HepG2 (cell line): Measurements from ENCODE around the gene C1orf159. TPM values are rescaled to one million over a fixed set of nuclear protein-coding genes. Genes with fewer than 3 reads are reported as not detected.

Source experiments
- ATAC-seq: fragments of 200-7000 bp; cut with Tn5 transposase; 3 replicates; pipeline ENCODE4 v1.9.1; 2020; ENCODE audit warnings: mild to moderate bottlenecking, moderate library complexity
- BruUV-seq: library from RNA; stranded (reverse); fragments of 400-500 nt; replicated peaks from 2 replicates; lab custom pipeline; 2021; lab: Mats Ljungman, UMichigan
- CTCF ChIA-PET: fragments of 300-600 bp; formaldehyde crosslinking; extraction: SDS; loops from one replicate; lab custom pipeline; 2021; ENCODE audit warnings: low total read pairs, inconsistent platforms, low intra/inter-chr PET ratio; lab: Yijun Ruan, JAX
- POLR2A ChIA-PET: fragments of 350-600 bp; sonication (Branson Sonifier 250); formaldehyde crosslinking; loops from one replicate; lab custom pipeline; 2020; ENCODE audit warnings: antibody characterized with exemption, inconsistent platforms; lab: Yijun Ruan, JAX
- DNase-seq: peaks from one replicate; pipeline ENCODE4 v3.0.0-alpha.2; 2015; ENCODE audit warnings: low spot score
- FAIRE-seq: peaks from 3 replicates; lab custom pipeline; 2011; peaks lifted over from hg19 to GRCh38; lab: Jason Lieb, UNC
- H2AFZ ChIP-seq: one replicate; pipeline ENCODE4 v1.6.1; 2011; ENCODE audit warnings: low read length, inconsistent platforms
- H3K27ac ChIP-seq: fragments of 300-600 bp; 3 replicates; pipeline ENCODE4 v1.8.0; 2011; ENCODE audit warnings: mixed run types, mild to moderate bottlenecking, mixed read lengths, low read length, inconsistent platforms; ENCODE audit not compliant: insufficient read depth; ENCODE audit errors: extremely low read length
- H3K27me3 ChIP-seq, 2 experiments: fragments of 200-600 bp in 1 of 2; 2 replicates in 1 of 2; 3 replicates in 1 of 2; pipeline versions ENCODE4 v1.6.0 to v1.8.0; 2011; ENCODE audit warnings: low read length in 2 of 2, mild to moderate bottlenecking in 2 of 2, moderate library complexity in 2 of 2, inconsistent platforms in 1 of 2; ENCODE audit not compliant: insufficient read depth in 2 of 2, control insufficient read depth in 1 of 2
- H3K36me3 ChIP-seq, 2 experiments: fragments of 200-600 bp in 1 of 2; replicated peaks in 1 of 2; 2 replicates in 1 of 2; 3 replicates in 1 of 2; pipeline versions ENCODE4 v1.5.1 to v1.8.0; 2011; ENCODE audit warnings: low read length in 2 of 2, inconsistent platforms in 1 of 2; ENCODE audit not compliant: insufficient read depth in 2 of 2, control insufficient read depth in 1 of 2
- H3K4me1 ChIP-seq: 2 replicates; pipeline ENCODE4 v1.5.1; 2012; ENCODE audit warnings: low read length, inconsistent platforms; ENCODE audit not compliant: insufficient read depth
- H3K4me2 ChIP-seq: 2 replicates; pipeline ENCODE4 v1.6.0; 2011; ENCODE audit warnings: low read depth, low read length, inconsistent platforms
- H3K4me3 ChIP-seq, 3 experiments: fragments of 200-600 bp in 1 of 3; sonication (generic), shearing (Covaris generic) in 1 of 3; replicated peaks in 1 of 3; 2 replicates each; pipeline ENCODE4 v1.5.1; 2011 to 2016; ENCODE audit warnings: low read length in 3 of 3, inconsistent platforms in 2 of 3, low read depth in 2 of 3, mild to moderate bottlenecking in 2 of 3, control low read depth in 1 of 3, mixed read lengths in 1 of 3; ENCODE audit not compliant: insufficient read depth in 1 of 3
- H3K79me2 ChIP-seq: one replicate; pipeline ENCODE4 v1.6.1; 2011; ENCODE audit warnings: low read length, inconsistent platforms; ENCODE audit not compliant: insufficient read depth
- H3K9ac ChIP-seq: 2 replicates; pipeline ENCODE4 v1.6.0; 2011; ENCODE audit warnings: mild to moderate bottlenecking, low read depth, low read length, inconsistent platforms; ENCODE audit not compliant: insufficient read depth
- H3K9me3 ChIP-seq: 2 replicates; pipeline ENCODE4 v1.5.1; 2012; ENCODE audit warnings: mild to moderate bottlenecking, low read length
- H4K20me1 ChIP-seq: 2 replicates; pipeline ENCODE4 v1.6.0; 2011; ENCODE audit warnings: inconsistent platforms, mild to moderate bottlenecking, low read length, moderate library complexity; ENCODE audit not compliant: insufficient read depth
- ATAD3A ChIP-seq: sonication (generic); formaldehyde crosslinking; IDR thresholded peaks from 2 replicates; pipeline ENCODE4 v1.4.0; 2020; ENCODE audit warnings: missing genetic modification reagents
- GATAD2A ChIP-seq: IDR thresholded peaks from 2 replicates; pipeline ENCODE4 v1.6.1; 2016
- POLR2A ChIP-seq, 2 experiments: IDR thresholded peaks; 2 replicates each; pipeline ENCODE4 v1.6.1; 2011; ENCODE audit warnings: low read depth in 2 of 2, low read length in 2 of 2, mild to moderate bottlenecking in 1 of 2, moderate library complexity in 1 of 2; ENCODE audit not compliant: insufficient read depth in 1 of 2
- SMC3 ChIP-seq: IDR thresholded peaks from 2 replicates; pipeline ENCODE4 v1.6.1; 2011; ENCODE audit warnings: low read length, improper control_type of control experiment
- SRSF9 ChIP-seq: fragments of 200-400 bp; formaldehyde crosslinking; IDR thresholded peaks from 2 replicates; pipeline ENCODE4 v1.6.1; 2018; ENCODE audit warnings: borderline replicate concordance, mild to moderate bottlenecking, low read depth, low read length; ENCODE audit not compliant: insufficient read depth, poor library complexity, severe bottlenecking
- TGIF2 ChIP-seq: IDR thresholded peaks from 2 replicates; pipeline ENCODE4 v1.6.1; 2016; ENCODE audit warnings: control low read depth, missing compliant biosample characterization
- THRA ChIP-seq: sonication (generic); formaldehyde crosslinking; IDR thresholded peaks from 2 replicates; pipeline ENCODE4 v1.4.0; 2020; ENCODE audit warnings: missing genetic modification reagents, borderline replicate concordance
- THYN1 ChIP-seq: sonication (generic); formaldehyde crosslinking; IDR thresholded peaks from 2 replicates; pipeline ENCODE4 v1.8.1; 2023; ENCODE audit warnings: low read depth, mild to moderate bottlenecking, moderate library complexity, missing genetic modification reagents, borderline replicate concordance
- ZEB1 ChIP-seq: IDR thresholded peaks from 2 replicates; pipeline ENCODE4 v1.6.1; 2012; ENCODE audit warnings: mild to moderate bottlenecking, low read depth, inconsistent platforms; ENCODE audit not compliant: insufficient replicate concordance
- ZNF296 ChIP-seq: sonication (generic); formaldehyde crosslinking; conservative IDR thresholded peaks from 2 replicates; pipeline ENCODE4 v1.5.0; 2020; ENCODE audit warnings: mild to moderate bottlenecking, missing genetic modification reagents
- ZNF446 ChIP-seq: sonication (generic); formaldehyde crosslinking; IDR thresholded peaks from 2 replicates; pipeline ENCODE4 v1.5.0; 2020; ENCODE audit warnings: mild to moderate bottlenecking, missing genetic modification reagents
- ZNF512B ChIP-seq: sonication (generic); formaldehyde crosslinking; IDR thresholded peaks from 2 replicates; pipeline ENCODE4 v1.5.1; 2020; ENCODE audit warnings: missing genetic modification reagents, mild to moderate bottlenecking, borderline replicate concordance
- ZSCAN22 ChIP-seq: sonication (generic); formaldehyde crosslinking; IDR thresholded peaks from 2 replicates; pipeline ENCODE4 v1.4.0; 2020; ENCODE audit warnings: mild to moderate bottlenecking, missing genetic modification reagents
- WGBS: methylation state at CpG from one replicate; pipeline ENCODE4 v1.1.6; 2017; ENCODE audit warnings: low lambda C conversion rate; 5-methylcytosine and 5-hydroxymethylcytosine counted together
- in situ Hi-C: cut with HindIII; loops from 2 replicates; pipeline ENCODE4 v1.10.0; 2017; ENCODE audit warnings: low pct_unique_long_range_greater_than_20kb; ENCODE audit not compliant: extremely low pct_ligation_motif_present
- intact Hi-C: fragments of 100-400 bp; cut with micrococcal nuclease; formaldehyde crosslinking; loops from one replicate; pipeline ENCODE4 v1.10.0; 2022; ENCODE audit not compliant: unreplicated experiment
- polyA plus RNA-seq, 8 experiments: library from polyadenylated mRNA; depleted of rRNA in 3 of 8; stranded (reverse) in 7 of 8; unstranded in 1 of 8; fragments of >200 nt; fragmentation: Illumina TruSeq in 4 of 8; extraction: Trizol in 4 of 8; gene quantifications; 2 replicates each; pipeline versions ENCODE4 v1.2.1 to v1.2.3, GENCODE V29; 2011 to 2016; ENCODE audit warnings: low read depth in 4 of 8, missing spikeins in 1 of 8, mixed read lengths in 1 of 8; ENCODE audit not compliant: insufficient read depth in 1 of 8
- total RNA-seq, 5 experiments: library from RNA; depleted of rRNA; stranded (reverse); fragments of >200 nt; fragmentation: Illumina TruSeq; extraction: Trizol; gene quantifications; 2 replicates each; pipeline ENCODE4 v1.2.3, GENCODE V29; 2016; ENCODE audit warnings: low read depth in 1 of 5
- TF ChIP-seq, protein P1 (sequence below): sonication (generic); formaldehyde crosslinking; IDR thresholded peaks from 2 replicates; pipeline ENCODE4 v1.4.0; 2020; ENCODE audit warnings: mild to moderate bottlenecking, missing genetic modification reagents
- TF ChIP-seq, protein P2 (sequence below): sonication (generic); formaldehyde crosslinking; IDR thresholded peaks from 2 replicates; pipeline ENCODE4 v1.9.0; 2022; ENCODE audit warnings: missing genetic modification reagents, mild to moderate bottlenecking, borderline replicate concordance

Gene C1orf159
- total and polyA plus RNA-seq, 2 of the 13 experiments (the other 11 are each of a cell fraction or from before 2014, with no cell fraction given) = 3.8 to 6.7 TPM

- 2% methylated on average over 22 of the region's 24 CpGs for WGBS
- ATAC-seq (peak; percentile 88), DNase-seq (peak; percentile 82), FAIRE-seq (peak; percentile 86)
- ChIA-PET CTCF (no interaction called here), POLR2A (interaction anchor here (0.8 to 3.1 kb wide), 10 partner anchors 9 to 215 kb away, joined by 3 to 20 read pairs (median 4); partner anchors contain the start of genes ISG15, PLEKHN1 and UBE2J2)
- H2AFZ ChIP-seq = no peak overlapping the region
- H3K9me3 ChIP-seq = no peaks in the 10 kb centered on the region
- H3K27me3 ChIP-seq = no peaks in the 10 kb centered on the region
- no TSS peak for BruUV-seq
- H3K9ac ChIP-seq = peak overlapping the region; percentile 72
- H3K79me2 ChIP-seq = no peaks in the 10 kb centered on the region
- peak overlapping the region; percentile 95 for H3K4me2 ChIP-seq
- H3K4me3 ChIP-seq = peak overlapping the region; percentile 77 to 96 (median 87)
- in situ Hi-C loops (loop anchor here (5.0 kb wide), 1 partner anchor 36 kb away; the partner anchor contains the start of gene AGRN), intact Hi-C loops (loop anchor here (5.0 kb wide), 1 partner anchor 46 kb away; the partner anchor contains the start of gene ISG15)
- H3K4me1 ChIP-seq = peaks cover 32% of the 10 kb centered on the region
- H3K36me3 ChIP-seq = peaks cover 11% of the 10 kb centered on the region in 2 experiments; a peak in 3 of 5 replicates
- H3K27ac ChIP-seq = peak overlapping the region; percentile 63
- no peaks in the 10 kb centered on the region for H4K20me1 ChIP-seq
- 0 out of 2 replicates have a peak, but pooled peaks have one; percentile 42 for TF ChIP-seq ZNF446 (CRISPR knock-in tag)
- TF ChIP-seq, protein P1, sequence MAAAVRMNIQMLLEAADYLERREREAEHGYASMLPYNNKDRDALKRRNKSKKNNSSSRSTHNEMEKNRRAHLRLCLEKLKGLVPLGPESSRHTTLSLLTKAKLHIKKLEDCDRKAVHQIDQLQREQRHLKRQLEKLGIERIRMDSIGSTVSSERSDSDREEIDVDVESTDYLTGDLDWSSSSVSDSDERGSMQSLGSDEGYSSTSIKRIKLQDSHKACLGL = peak; percentile 82
- TF ChIP-seq THYN1 (CRISPR knock-in tag) = no peak
- TF ChIP-seq, protein P2, sequence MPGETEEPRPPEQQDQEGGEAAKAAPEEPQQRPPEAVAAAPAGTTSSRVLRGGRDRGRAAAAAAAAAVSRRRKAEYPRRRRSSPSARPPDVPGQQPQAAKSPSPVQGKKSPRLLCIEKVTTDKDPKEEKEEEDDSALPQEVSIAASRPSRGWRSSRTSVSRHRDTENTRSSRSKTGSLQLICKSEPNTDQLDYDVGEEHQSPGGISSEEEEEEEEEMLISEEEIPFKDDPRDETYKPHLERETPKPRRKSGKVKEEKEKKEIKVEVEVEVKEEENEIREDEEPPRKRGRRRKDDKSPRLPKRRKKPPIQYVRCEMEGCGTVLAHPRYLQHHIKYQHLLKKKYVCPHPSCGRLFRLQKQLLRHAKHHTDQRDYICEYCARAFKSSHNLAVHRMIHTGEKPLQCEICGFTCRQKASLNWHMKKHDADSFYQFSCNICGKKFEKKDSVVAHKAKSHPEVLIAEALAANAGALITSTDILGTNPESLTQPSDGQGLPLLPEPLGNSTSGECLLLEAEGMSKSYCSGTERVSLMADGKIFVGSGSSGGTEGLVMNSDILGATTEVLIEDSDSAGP = peak; percentile 46; the same call in 1 of the 2 replicates
- TF ChIP-seq ZEB1 = peak; percentile 81
- no peak; the same call in 1 of the 2 replicates for TF ChIP-seq THRA
- peak; percentile 76 for TF ChIP-seq TGIF2
- peak in 1 of 2 experiments; percentile 47; a peak in 1 of 4 replicates for TF ChIP-seq POLR2A (IDR thresholded peaks at IDR 0.05; ENCODE audit: insufficient read depth in 1 of 2, low read depth in 2 of 2, low read length in 2 of 2)
- no peak for TF ChIP-seq SMC3
- TF ChIP-seq ZSCAN22 (CRISPR knock-in tag) = no peak
- TF ChIP-seq ATAD3A (CRISPR knock-in tag) = no peak
- TF ChIP-seq ZNF296 (CRISPR knock-in tag) = peak; percentile 99
- 0 out of 2 replicates have a peak, but pooled peaks have one; percentile 4 for TF ChIP-seq ZNF512B
- TF ChIP-seq SRSF9 = no peak
- peak; percentile 79 for TF ChIP-seq GATAD2A (CRISPR knock-in tag)
Measured at GRCh38 chr1:1058088-1058905, 57.6 kb downstream of the C1orf159 start.
